Osteocyte (in vitro differentiated cells): ENCODE data around the gene GRIK2. TPM values are rescaled to one million over a fixed set of nuclear protein-coding genes. Genes with fewer than 3 reads are reported as not detected.

Source experiments
- DNase-seq: peaks from one replicate; pipeline ENCODE4 v3.0.0; 2021; ENCODE audit warnings: mixed read lengths; ENCODE audit not compliant: unreplicated experiment; ENCODE audit errors: extremely low spot score
- H3K27ac Mint-ChIP-seq: one replicate; pipeline ENCODE4 v1.8.0; 2021; ENCODE audit warnings: mild to moderate bottlenecking, mixed read lengths; ENCODE audit not compliant: unreplicated experiment
- H3K27me3 Mint-ChIP-seq: one replicate; pipeline ENCODE4 v1.8.0; 2021; ENCODE audit warnings: mixed read lengths; ENCODE audit not compliant: unreplicated experiment
- H3K36me3 Mint-ChIP-seq: one replicate; pipeline ENCODE4 v1.8.0; 2021; ENCODE audit warnings: mixed read lengths; ENCODE audit not compliant: unreplicated experiment
- H3K4me1 Mint-ChIP-seq: one replicate; pipeline ENCODE4 v1.8.0; 2021; ENCODE audit warnings: mixed read lengths; ENCODE audit not compliant: unreplicated experiment
- H3K4me3 Mint-ChIP-seq: one replicate; pipeline ENCODE4 v1.8.0; 2021; ENCODE audit warnings: mild to moderate bottlenecking, moderate library complexity, mixed read lengths; ENCODE audit not compliant: unreplicated experiment
- H3K9me3 Mint-ChIP-seq: one replicate; pipeline ENCODE4 v1.8.0; 2021; ENCODE audit warnings: mixed read lengths; ENCODE audit not compliant: unreplicated experiment
- CTCF ChIP-seq: fragments of 200-600 bp; sonication (generic); IDR thresholded peaks from 2 replicates; pipeline ENCODE4 v1.5.0; 2021; ENCODE audit warnings: antibody characterized with exemption, mild to moderate bottlenecking, moderate library complexity
- total RNA-seq: library from RNA; stranded (reverse); gene quantifications from 2 replicates; pipeline ENCODE4 v1.2.1, GENCODE V29; 2021

The GRIK2 gene
- total RNA-seq, 1 donor from 2014 or later: 7.1 TPM

- H3K27ac Mint-ChIP-seq: peak overlapping the region; percentile 76
- no peak for DNase-seq
- H3K9me3 Mint-ChIP-seq: no peaks in the 10 kb centered on the region
- H3K4me3 Mint-ChIP-seq: no peak overlapping the region
- peaks cover 36% of the 10 kb centered on the region for H3K4me1 Mint-ChIP-seq
- TF ChIP-seq CTCF: no peak
- no peaks in the 10 kb centered on the region for H3K36me3 Mint-ChIP-seq
- no peaks in the 10 kb centered on the region for H3K27me3 Mint-ChIP-seq
Measured at GRCh38 chr6:101534386-101534785, 140.9 kb downstream of the GRIK2 start.

GRCh38 chr6:101534821-101535220, 141.3 kb downstream of the GRIK2 start:
- Mint-ChIP-seq H3K4me3 (no peak overlapping the region), H3K4me1 (peaks cover 41% of the 10 kb centered on the region), H3K36me3 (no peaks in the 10 kb centered on the region), H3K27me3 (no peaks in the 10 kb centered on the region), H3K9me3 (no peaks in the 10 kb centered on the region), H3K27ac (peak overlapping the region; percentile 76)
- no peak for TF ChIP-seq CTCF
- DNase-seq: no peak

- H3K4me3 Mint-ChIP-seq: no peak overlapping the region
- no peaks in the 10 kb centered on the region for H3K36me3 Mint-ChIP-seq
- H3K4me1 Mint-ChIP-seq: peaks cover 59% of the 10 kb centered on the region
- TF ChIP-seq CTCF: no peak
- H3K27me3 Mint-ChIP-seq: no peaks in the 10 kb centered on the region
- DNase-seq: no peak
- no peaks in the 10 kb centered on the region for H3K9me3 Mint-ChIP-seq
- peak overlapping the region; percentile 66 for H3K27ac Mint-ChIP-seq
Measured at GRCh38 chr6:101537753-101538316, 144.3 kb downstream of the GRIK2 start.

- Mint-ChIP-seq H3K4me1 (peaks cover 62% of the 10 kb centered on the region), H3K36me3 (no peaks in the 10 kb centered on the region), H3K27me3 (no peaks in the 10 kb centered on the region), H3K9me3 (no peaks in the 10 kb centered on the region), H3K27ac (peak overlapping the region; percentile 85), H3K4me3 (no peak overlapping the region)
- no peak for DNase-seq
- no peak for TF ChIP-seq CTCF
Measured at GRCh38 chr6:101539510-101540245, 146.2 kb downstream of the GRIK2 start.

- no peaks in the 10 kb centered on the region for H3K27me3 Mint-ChIP-seq
- no peaks in the 10 kb centered on the region for H3K36me3 Mint-ChIP-seq
- peaks cover 72% of the 10 kb centered on the region for H3K4me1 Mint-ChIP-seq
- DNase-seq: no peak
- H3K4me3 Mint-ChIP-seq: no peak overlapping the region
- no peaks in the 10 kb centered on the region for H3K9me3 Mint-ChIP-seq
- no peak for TF ChIP-seq CTCF
- H3K27ac Mint-ChIP-seq: no peak overlapping the region
Measured at GRCh38 chr6:101541894-101542293, 148.4 kb downstream of the GRIK2 start.
